MM.1S (cell line): ENCODE data around the gene PIK3R1.

ENCODE experiments used
- EZH2phosphoT487 ChIP-seq: fragments of 300-600 bp; sonication (generic); IDR thresholded peaks from 2 replicates; pipeline ENCODE4 v1.6.1; 2018; ENCODE audit warnings: antibody characterized with exemption, low read length
- TF ChIP-seq, protein P1 (sequence below): fragments of 300-600 bp; sonication (generic); IDR thresholded peaks from 2 replicates; pipeline ENCODE4 v1.5.1; 2016; ENCODE audit warnings: antibody characterized with exemption, low read length, mixed read lengths

DNA sequence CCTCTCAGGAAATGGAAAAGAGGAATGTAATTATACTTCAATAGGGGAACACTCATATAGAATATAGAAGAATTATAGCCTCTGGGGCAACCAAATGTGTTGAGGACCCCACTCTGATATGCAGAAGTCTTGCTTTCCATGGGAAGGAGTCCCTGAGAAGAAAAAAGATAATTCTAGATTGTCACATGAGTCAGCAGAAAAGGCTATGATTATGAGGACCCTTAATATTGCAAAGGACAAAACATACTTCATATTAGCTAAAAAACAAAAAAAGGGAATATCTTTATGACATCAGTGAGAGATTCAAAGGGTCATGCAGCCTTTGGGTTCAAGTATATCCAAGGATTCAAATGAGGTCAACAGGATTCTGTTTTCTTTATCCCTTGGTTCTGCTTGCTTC is 119.5 kb downstream of the PIK3R1 start:
- TF ChIP-seq, protein P1, sequence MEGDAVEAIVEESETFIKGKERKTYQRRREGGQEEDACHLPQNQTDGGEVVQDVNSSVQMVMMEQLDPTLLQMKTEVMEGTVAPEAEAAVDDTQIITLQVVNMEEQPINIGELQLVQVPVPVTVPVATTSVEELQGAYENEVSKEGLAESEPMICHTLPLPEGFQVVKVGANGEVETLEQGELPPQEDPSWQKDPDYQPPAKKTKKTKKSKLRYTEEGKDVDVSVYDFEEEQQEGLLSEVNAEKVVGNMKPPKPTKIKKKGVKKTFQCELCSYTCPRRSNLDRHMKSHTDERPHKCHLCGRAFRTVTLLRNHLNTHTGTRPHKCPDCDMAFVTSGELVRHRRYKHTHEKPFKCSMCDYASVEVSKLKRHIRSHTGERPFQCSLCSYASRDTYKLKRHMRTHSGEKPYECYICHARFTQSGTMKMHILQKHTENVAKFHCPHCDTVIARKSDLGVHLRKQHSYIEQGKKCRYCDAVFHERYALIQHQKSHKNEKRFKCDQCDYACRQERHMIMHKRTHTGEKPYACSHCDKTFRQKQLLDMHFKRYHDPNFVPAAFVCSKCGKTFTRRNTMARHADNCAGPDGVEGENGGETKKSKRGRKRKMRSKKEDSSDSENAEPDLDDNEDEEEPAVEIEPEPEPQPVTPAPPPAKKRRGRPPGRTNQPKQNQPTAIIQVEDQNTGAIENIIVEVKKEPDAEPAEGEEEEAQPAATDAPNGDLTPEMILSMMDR, result no peak
- TF ChIP-seq EZH2phosphoT487, result no peak
